HG02943 (cell line): Measurements from ENCODE around the gene CDKAL1.

Source experiments
- ATAC-seq: cut with Tn5 transposase; IDR thresholded peaks from one replicate; pipeline ENCODE4 v1.9.1; 2021; ENCODE audit warnings: mild to moderate bottlenecking, low read depth, moderate library complexity; ENCODE audit not compliant: unreplicated experiment

CDKAL1 gene

DNA sequence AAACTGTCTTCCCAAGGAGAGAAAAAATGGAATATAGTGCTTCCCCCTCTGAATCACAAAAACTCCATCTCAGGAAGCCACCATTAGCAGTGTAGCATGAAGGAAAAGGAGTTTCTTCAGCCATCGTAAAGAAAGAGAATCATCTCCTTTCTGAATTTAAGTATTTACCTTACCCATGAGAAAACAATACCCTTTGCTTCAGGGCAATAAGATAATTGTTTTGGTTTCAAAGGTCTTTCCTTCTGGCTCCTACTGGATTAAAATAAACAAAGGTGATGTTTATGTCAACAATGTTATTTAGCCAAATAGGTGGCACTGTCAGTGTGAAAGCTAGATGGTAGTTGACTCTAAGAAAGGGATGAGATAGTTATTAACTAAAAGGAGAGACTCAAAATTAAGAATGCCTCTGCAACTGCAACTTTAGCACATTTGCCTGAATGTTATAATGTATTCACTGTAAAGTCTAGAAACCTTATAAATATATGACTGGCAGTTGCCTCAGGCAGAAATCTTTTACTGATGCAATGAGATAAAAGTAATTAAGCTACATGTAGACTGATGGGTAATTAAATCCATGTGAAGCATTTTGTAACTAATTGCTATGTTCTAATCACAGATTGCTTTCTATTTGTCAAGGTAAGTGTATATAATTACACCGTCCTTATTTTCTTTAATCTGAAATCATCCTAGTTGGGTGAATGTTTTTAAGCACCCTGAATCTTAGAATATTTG is 399.0 kb downstream of the CDKAL1 start:
- no peak for ATAC-seq

DNA sequence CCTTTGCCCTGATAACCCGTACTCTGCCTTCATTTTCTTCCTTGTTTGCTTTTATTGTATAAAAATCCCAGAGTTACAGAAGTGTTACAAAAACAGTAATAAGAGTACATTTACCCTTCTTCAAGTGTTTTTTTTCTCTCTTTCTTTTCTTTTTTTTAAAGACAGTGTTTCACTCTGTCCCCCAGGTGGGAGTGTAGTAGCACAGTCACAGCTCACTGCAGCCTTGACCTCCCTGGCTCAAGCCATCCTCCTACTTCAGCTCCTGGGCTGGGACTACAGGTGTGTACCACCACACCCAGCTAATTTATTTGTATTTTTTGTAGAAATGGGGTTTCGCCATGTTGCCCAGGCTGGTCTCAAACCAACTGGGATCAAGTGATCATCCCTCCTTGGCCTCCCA is 402.7 kb downstream of the CDKAL1 start:
- ATAC-seq = no peak

DNA sequence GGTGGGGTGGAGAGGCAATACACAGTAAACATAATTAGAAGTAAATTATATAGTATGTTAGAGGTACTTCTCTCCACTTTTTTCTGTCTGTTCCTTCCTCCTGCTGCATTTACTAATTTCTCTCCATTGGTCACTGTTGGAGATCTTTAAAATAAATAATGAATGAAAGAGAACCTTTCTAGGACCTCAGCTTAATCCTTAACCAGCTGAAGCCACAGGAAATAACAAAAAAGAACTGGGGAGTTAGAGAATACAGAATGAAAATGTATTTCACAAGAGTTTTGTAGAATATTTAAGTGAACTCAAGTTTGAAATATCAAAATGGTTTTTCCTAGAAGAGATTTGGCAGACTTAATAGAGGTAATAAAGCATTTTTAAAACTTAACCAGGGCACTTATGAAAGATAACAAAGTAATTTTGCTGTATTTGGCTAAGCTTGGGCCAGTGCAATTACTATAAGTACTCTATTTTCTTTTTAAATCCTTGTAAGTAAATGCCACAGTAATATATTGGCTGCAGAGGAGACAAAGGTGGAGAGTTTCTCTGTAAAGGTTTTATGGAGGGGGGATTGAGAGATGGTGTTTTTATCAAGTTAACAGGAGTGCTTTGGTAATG is 405.0 kb downstream of the CDKAL1 start:
- ATAC-seq = no peak

DNA sequence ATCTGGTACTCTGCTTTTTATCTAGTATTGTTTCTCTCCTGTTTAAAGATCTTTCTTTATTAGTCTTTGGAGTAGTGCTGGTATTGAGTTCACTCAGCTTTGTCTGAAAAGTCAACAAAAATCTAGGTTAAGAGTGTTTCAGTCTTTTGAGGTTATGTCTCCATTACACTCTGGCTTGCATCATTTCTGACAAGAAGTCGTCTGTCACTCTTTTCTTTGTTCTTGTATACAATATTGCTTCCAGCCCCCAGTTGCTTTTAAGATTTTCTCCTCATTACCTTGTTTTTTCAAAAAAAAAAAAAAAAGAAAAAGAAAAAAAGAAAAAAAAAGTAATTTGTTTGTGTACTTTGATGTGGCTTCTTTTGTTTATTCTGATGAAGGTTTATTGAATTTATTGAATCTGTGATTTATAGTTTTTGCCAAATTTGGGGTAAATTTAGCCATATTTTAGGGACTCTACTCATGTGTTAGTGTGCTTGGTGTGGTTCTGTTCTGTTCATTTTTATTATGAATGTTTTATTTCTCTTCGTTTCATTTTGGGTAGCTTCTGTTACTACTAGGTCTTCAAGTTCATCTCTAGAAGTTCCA is 408.9 kb downstream of the CDKAL1 start:
- no peak for ATAC-seq

DNA sequence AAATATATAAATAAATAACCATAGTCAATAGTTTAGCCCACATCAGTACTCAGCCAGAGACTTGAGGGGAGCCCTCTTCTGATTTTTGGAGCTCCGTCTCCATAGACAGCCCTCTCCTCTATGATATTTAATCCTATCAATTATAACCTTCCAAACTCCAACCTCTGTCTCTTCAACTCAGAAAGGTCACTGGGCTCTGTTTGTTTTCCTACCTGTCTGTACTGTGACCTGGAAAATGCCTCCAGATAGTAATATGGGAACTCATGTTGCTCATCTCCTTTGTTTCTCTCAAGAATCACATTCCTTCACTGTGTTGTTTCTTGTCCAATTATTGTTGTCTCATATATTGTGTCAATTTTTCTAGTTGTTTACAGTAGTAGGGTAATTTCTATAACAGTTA is 409.7 kb downstream of the CDKAL1 start:
- no peak for ATAC-seq

DNA sequence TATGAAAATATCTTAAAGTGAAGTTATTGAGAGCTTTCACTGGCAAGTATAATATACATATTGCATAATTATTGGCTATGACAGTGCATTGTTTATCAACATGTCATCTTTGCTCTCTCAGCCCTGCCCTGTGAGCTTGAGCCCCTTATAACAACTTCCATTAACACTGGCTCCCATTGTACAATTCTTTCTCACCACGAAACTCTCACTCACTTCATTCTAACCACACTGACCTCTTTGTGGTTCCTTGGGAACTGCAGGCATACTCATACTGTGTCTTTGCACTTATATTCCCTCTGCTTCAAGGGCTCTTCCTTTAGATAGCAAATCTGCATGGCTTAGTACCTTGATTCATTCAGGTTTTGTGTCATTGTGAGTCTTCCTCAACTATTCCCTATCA is 411.8 kb downstream of the CDKAL1 start:
- ATAC-seq = no peak

DNA sequence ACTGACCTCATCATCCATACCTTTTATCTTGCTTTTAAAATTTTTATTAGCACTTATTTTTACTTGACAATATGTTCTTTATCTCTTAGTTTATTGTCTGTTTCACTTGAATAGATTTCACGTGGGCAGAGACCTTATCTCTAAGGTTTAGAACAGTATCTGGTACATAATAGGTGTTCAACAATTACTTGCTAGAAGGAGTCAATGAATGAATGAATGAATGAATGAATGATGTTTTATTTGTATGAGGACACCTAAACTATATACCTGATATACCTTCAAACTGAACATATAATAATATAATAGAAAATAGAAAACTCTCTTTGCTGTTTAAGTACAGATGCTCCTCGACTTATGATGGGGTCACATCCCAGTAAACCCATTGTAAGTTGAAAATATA is 412.6 kb downstream of the CDKAL1 start:
- ATAC-seq = no peak

DNA sequence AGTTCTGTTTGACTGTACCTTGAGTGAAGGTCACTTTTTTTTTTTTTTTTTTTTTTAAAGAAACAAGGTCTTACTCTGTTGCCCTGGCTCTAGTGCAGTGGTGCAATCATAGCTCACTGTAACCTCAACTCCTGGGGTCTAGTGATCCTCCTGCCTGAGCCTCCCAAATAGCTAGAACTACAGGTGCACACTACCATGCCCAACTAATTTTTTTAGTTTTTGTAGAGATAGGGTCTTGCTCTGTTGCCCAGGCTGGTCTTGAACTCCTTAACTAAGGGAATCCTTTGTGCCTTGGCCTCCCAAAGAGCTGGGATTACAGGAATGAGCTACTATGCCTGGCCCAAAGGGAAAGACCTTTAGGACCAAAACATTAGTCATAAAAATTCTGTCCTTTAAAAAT is 413.7 kb downstream of the CDKAL1 start:
- ATAC-seq = no peak

DNA sequence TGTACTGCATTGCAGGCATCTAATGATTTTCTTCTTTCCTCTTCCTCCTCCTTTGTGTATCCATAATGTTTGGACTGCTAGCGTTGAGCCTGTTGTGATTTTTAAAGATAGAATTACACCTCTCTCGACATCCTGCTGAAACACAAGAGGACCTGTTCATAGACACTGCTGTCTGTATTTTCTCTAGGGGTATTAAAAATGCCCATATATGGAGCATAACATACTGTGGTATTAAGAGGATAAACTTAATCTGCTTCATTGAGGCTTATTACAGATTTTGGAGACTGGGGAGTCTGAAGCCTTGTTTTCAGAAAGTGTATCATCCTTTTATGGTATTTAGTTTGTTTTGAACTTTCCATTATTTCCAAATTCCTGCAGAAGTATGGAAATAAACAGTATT is 414.3 kb downstream of the CDKAL1 start:
- ATAC-seq = no peak

DNA sequence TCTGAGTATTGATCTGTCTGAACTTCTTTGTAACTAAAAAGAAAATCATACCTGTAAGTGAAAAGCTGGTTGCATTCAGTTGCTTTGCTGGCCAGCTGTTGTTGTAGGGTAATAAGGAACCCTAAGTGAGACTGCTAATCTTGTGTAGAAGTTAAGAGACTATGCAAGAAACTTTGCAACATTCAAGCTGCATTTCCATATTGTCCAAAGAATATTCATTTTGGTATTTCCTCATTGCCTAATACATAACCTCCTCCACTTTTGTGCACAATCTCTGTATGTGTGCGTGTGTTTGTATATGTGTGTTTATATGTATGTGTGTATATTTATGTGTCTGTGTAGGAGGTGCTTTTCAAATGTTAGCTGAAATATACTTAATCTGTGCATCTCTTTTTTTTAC is 414.9 kb downstream of the CDKAL1 start:
- no peak for ATAC-seq

DNA sequence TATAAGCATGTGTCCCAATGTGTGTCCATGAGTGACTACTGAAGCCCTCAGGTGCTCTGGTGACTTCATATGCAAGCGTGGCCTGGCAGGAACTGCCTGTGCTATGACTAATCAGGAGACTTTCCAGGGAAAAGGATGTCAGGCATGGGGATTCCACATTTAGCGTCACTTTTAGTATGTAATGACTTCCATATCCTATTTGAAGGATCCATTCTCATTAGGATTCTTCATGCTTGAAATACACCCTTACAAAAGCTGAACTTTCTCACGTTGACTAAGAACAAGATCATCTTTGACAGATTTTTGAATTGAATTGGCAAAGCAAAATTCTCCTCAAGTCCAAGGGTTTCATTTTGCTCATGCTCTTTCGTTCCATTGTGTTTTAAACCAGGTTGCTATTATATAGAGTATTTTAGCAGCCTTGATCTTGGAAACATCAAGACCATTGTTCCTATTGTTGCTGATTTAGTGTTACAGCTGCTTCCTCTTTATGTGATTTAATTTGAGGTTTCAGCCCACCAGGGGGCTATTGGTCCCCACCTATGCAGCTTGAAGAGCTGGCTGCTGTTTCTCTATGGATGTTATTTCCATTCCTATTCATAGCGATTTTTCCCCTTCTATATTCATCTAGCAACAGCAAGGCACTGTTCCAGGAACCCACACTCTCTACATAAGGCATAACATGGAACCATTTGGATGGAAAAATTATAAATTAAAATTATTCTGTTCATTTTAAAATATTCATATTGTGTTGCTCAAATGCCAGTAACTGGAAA is 418.6 kb downstream of the CDKAL1 start:
- ATAC-seq = no peak

DNA sequence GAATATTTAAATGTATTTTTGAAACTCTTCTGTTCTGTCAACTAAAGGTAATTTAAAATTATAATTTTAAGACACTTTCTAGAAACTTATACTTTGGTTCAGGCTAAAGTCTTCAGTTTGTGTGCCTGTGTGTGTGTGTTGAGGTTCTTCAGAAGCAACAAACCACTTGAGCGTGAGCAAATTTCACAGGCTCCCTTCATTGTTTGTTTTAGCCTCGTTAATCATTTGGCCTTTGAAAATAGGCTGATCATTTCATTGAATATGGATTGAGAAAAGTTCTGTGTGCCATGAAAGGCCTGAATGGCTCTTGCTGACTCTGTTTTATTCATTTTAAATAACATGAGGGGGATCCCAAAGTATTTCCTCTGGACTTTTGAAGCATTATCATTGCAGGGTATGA is 420.1 kb downstream of the CDKAL1 start:
- no peak for ATAC-seq

DNA sequence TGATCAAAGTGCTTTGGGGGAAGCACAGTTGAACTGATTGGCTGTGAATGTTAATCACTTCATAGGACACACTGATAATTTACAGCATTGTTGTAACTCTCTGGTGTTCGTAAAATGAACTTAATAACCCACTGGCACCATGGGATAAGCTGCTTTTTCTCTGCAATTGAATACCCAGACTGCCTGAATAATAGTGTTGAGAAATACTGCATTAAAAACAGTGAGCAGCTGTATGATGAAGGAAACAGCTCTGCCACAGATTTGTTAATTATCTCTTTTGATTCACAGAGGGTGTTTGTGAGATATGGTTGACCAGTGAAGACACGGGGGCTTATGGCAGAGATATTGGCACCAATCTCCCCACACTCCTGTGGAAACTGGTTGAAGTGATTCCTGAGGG is 420.9 kb downstream of the CDKAL1 start:
- ATAC-seq = no peak

DNA sequence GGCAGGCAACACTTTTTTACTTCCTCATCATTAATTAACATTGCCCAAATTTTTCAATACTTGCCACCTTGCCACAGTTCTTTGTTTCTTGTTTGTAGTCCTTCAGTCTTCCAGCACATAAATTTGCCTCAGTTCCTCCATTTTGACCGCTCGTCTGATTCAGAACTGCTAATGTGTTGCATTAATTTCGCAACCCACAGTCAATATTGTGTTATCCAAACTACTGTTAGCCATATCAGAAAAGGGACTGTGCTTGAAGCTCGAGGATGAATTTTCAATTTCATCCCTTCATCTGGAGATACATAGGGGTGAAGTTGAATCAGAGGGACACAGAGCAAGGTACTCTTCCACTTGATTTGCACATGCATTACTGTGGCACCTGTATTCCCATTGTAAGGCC is 421.5 kb downstream of the CDKAL1 start:
- no peak for ATAC-seq

DNA sequence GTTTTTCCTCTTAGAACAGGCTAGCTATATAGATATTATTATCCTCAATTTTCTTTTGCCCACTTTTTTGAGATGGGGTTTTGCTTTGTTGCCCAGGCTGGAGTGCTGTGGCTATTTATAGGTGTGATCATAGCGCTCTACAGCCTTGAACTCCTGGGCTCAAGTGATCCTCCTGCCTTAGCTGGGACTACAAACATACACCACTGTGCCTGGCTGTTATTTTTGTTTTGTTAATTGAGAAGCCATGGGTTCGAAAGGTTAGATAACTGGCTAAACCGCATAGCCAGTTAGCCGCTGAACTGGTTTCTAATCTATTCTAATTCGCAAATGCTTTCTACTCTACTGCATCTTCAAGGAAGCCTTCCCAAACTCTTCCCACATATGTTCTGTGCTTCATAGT is 425.8 kb downstream of the CDKAL1 start:
- ATAC-seq = no peak

DNA sequence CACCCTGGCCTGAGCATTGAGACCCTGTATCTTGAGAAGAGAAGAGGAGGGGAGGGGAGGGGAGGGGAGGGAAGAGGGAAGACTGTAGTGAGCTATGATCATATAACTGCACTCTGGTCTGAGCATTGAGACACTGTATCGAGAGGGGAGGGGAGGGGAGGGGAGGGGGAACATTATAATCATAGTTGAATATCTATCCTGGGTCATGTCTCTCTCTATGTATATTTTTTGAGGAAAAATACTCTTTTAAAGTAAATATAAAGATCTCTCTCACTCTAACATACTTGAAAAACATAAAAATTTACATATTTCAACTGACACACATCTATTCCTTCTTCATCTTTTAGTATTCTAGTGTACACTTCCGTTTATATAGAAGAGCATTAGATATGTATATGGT is 431.0 kb downstream of the CDKAL1 start:
- ATAC-seq = no peak

DNA sequence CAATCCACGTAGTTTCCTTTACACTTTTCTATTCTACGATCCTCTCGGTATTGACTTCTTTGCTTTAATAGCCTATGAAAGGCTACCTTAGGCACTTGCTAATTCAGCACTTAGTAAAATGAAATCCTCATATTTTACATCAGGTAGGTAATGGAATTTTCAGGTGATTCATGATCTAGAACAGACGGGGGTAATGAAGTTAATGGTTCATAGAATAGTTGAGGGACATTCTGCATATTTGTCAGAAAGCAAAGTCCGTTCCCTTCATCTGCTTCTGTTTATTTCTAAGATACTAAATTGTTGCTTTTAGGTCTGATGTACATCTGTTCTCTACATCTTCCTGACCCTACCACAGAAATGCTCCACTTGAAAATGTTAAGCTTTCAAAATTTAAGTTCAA is 431.7 kb downstream of the CDKAL1 start:
- ATAC-seq = no peak

DNA sequence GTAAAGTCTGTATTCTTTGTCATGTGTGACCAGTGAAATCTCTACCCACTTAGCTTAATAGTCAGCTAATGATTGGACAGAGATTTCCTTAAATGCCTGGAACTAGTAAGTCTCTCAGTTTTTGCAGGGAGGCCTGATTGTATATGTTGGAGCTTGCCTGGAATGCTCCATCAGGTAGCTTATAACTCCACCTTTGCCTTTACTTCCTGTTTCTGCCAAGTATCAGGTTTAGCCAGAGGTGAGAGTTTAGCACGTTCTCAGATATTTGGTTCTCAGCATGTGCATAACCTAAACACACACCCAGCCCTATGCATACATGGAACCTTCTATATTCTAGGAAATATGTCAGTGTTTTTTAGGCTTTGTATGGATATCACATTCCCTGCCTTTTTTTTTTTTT is 435.3 kb downstream of the CDKAL1 start:
- no peak for ATAC-seq

DNA sequence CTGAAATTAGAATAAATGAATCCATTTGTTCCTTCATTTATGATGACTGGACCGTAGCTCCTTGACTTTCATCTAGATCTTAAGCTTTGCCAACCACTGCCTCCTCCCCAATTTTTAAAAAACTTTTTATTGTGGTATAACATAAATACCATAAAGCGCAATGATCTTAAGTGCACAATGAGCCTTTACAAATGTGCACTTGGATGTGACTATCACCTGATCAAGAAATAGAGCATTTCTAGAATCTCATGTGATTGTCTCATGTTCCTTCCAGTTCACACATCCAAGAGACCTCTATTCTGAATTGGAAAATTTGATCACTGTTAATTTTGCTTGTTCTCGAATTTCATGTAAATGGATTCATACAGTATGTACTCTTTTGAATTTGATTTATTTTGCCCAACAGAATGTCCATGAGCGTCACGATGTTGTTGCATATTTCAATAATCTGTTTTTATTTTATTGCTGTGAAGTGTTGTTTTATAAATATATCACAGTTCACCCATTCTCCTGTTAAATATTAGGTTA is 442.2 kb downstream of the CDKAL1 start:
- no peak for ATAC-seq

DNA sequence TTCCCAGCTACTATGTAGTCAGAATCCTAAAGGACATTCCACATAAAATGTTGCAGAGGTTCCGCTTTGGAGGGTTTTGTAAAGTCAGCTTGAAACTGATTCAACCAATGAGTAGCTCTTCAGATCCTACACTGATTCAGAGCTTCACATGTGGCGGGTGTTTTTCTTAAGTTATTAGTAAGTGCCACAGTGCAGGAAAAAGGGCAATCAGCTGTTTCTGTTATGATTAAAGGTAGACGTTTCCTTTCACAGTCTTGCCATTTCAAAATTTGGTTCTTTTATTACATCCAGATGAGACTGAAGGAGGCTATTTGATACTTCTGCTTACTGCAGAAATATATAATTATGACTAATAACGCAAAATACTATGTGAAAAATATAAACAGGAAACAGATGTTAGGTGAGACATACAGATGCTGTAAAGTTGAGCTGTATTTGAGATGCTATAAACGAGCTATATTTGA is 443.9 kb downstream of the CDKAL1 start:
- peak; percentile 58 for ATAC-seq

DNA sequence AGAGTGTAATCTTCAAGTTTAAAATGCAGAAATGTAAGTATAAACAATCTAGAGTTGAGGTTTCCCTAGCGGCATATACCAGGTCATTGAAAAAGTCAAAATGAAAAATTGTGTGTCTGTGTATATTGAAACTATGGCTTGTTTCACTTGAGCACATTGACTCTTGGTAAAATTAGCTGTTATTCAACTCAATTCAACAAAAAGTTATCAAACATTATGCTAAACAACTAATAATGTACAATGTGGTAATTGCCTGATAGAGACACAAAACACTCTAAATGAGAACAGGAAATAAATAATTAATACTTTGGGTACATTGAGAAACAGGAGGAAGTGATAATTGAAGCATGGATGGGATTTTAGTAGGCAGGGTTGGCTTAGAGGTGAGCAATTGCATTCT is 444.8 kb downstream of the CDKAL1 start:
- ATAC-seq = no peak
